Activated CD4-positive, alpha-beta T cell treated with anti-CD3 and anti-CD28 coated beads, Interleukin-2, amount 50 U/mL, for 24 hours (primary cell): ENCODE results near the gene TBX18.

Experiments used
- DNase-seq, 2 donors: peaks; one replicate each; pipeline ENCODE4 v3.0.0-alpha.2; 2020; ENCODE audit warnings: low read depth in 1 of 2, low spot score in 1 of 2

TBX18 gene

GRCh38 chr6:84675651-84676050 is 88.7 kb downstream of the TBX18 start:
- DNase-seq: no peak

GRCh38 chr6:84674395-84674794 is 90.0 kb downstream of the TBX18 start:
- DNase-seq: no peak

GRCh38 chr6:84671183-84671582 is 93.2 kb downstream of the TBX18 start:
- no peak for DNase-seq

GRCh38 chr6:84669945-84670344 is 94.5 kb downstream of the TBX18 start:
- no peak for DNase-seq

GRCh38 chr6:84667252-84668213 is 96.9 kb downstream of the TBX18 start:
- DNase-seq: no peak

- DNase-seq: no peak
Observed at GRCh38 chr6:84665401-84665800, 99.0 kb downstream of the TBX18 start.

- no peak for DNase-seq
Observed at GRCh38 chr6:84663866-84664265, 100.5 kb downstream of the TBX18 start.

GRCh38 chr6:84657486-84657885 is 106.9 kb downstream of the TBX18 start:
- no peak for DNase-seq

- DNase-seq: no peak
Observed at GRCh38 chr6:84657025-84657424, 107.4 kb downstream of the TBX18 start.

- DNase-seq: no peak
Observed at GRCh38 chr6:84653027-84653551, 111.3 kb downstream of the TBX18 start.

GRCh38 chr6:84652356-84653026 is 111.9 kb downstream of the TBX18 start:
- DNase-seq: no peak

- DNase-seq: no peak
Observed at GRCh38 chr6:84651583-84651982, 112.8 kb downstream of the TBX18 start.

GRCh38 chr6:84648444-84648843 is 116.0 kb downstream of the TBX18 start:
- DNase-seq: no peak

GRCh38 chr6:84645563-84646266 is 118.7 kb downstream of the TBX18 start:
- DNase-seq: no peak

GRCh38 chr6:84645000-84645399 is 119.4 kb downstream of the TBX18 start:
- no peak for DNase-seq

- DNase-seq: no peak
Observed at GRCh38 chr6:84643778-84644177, 120.6 kb downstream of the TBX18 start.

GRCh38 chr6:84641076-84641475 is 123.3 kb downstream of the TBX18 start:
- no peak for DNase-seq

GRCh38 chr6:84639396-84639795 is 125.0 kb downstream of the TBX18 start:
- DNase-seq: no peak

- no peak for DNase-seq
Observed at GRCh38 chr6:84638286-84638685, 126.1 kb downstream of the TBX18 start.
